Osteoblast (primary cell): ENCODE measurements around the gene UNC45A. TPM values are rescaled to one million over a fixed set of nuclear protein-coding genes. Genes with fewer than 3 reads are reported as not detected.

ENCODE experiments used
- DNase-seq: peaks from one replicate; pipeline ENCODE4 v3.0.0; 2011; ENCODE audit warnings: low spot score, mixed read lengths; ENCODE audit not compliant: insufficient read length; ENCODE audit errors: missing footprints
- H2AFZ ChIP-seq: 2 replicates; pipeline ENCODE4 v1.6.0; 2011; ENCODE audit warnings: mild to moderate bottlenecking, low read length
- H3K27ac ChIP-seq: 2 replicates; pipeline ENCODE4 v1.5.1; 2011; ENCODE audit warnings: mild to moderate bottlenecking, low read depth, low read length, moderate library complexity
- H3K27me3 ChIP-seq: 2 replicates; pipeline ENCODE4 v1.6.0; 2012; ENCODE audit warnings: mild to moderate bottlenecking, control low read depth, inconsistent platforms, low read length, moderate library complexity; ENCODE audit not compliant: insufficient read depth
- H3K36me3 ChIP-seq: 2 replicates; pipeline ENCODE4 v1.5.1; 2011; ENCODE audit warnings: mild to moderate bottlenecking, low read length, control low read depth, moderate library complexity; ENCODE audit not compliant: insufficient read depth
- H3K4me1 ChIP-seq: 2 replicates; pipeline ENCODE4 v1.5.1; 2011; ENCODE audit warnings: mild to moderate bottlenecking, low read length, control low read depth, moderate library complexity; ENCODE audit not compliant: insufficient read depth
- H3K4me2 ChIP-seq: 2 replicates; pipeline ENCODE4 v1.6.0; 2011; ENCODE audit warnings: mild to moderate bottlenecking, low read length; ENCODE audit not compliant: insufficient read depth
- H3K4me3 ChIP-seq: fragments of 200-600 bp; sonication (generic); 3 replicates; pipeline ENCODE4 v1.5.1; 2012; ENCODE audit warnings: mild to moderate bottlenecking, low read length, inconsistent platforms; ENCODE audit not compliant: insufficient read depth
- H3K79me2 ChIP-seq: 2 replicates; pipeline ENCODE4 v1.6.0; 2012; ENCODE audit warnings: mild to moderate bottlenecking, low read length, control low read depth, inconsistent platforms; ENCODE audit not compliant: insufficient read depth
- H3K9me3 ChIP-seq: 2 replicates; pipeline ENCODE4 v1.5.1; 2011; ENCODE audit warnings: low read depth, low read length, control low read depth
- H4K20me1 ChIP-seq: 2 replicates; pipeline ENCODE4 v1.6.0; 2012; ENCODE audit warnings: mild to moderate bottlenecking, low read length, control low read depth; ENCODE audit not compliant: insufficient read depth
- total RNA-seq: library from RNA; depleted of rRNA; stranded (reverse); fragments of >200 nt; gene quantifications from 2 replicates; pipeline ENCODE4 v1.2.3, GENCODE V29; 2012
- TF ChIP-seq, protein P1 (sequence below): IDR thresholded peaks from 2 replicates; pipeline ENCODE4 v1.5.1; 2011; ENCODE audit warnings: mild to moderate bottlenecking, low read depth, low read length, moderate library complexity; ENCODE audit errors: extremely low read depth

The UNC45A gene
- total RNA-seq, 1 donor, result 74.9 TPM

DNA sequence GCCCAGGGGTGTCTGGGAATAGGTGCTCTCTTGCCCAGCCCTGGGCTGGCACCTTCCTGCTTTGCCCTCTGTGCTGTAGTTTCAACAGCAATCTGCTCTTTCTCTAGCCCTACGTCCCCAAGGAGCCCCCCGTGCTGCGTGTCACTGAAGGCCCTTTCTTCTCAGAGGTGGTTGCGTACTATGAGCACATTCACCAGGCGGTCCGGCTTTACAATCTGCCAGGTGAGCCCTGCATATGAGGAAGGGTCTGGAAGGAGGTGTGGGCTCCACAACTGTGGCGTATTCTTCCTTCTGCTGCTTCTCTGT is 22.4 kb upstream of the UNC45A start:
- no peak overlapping the region for H2AFZ ChIP-seq
- TF ChIP-seq, protein P1, sequence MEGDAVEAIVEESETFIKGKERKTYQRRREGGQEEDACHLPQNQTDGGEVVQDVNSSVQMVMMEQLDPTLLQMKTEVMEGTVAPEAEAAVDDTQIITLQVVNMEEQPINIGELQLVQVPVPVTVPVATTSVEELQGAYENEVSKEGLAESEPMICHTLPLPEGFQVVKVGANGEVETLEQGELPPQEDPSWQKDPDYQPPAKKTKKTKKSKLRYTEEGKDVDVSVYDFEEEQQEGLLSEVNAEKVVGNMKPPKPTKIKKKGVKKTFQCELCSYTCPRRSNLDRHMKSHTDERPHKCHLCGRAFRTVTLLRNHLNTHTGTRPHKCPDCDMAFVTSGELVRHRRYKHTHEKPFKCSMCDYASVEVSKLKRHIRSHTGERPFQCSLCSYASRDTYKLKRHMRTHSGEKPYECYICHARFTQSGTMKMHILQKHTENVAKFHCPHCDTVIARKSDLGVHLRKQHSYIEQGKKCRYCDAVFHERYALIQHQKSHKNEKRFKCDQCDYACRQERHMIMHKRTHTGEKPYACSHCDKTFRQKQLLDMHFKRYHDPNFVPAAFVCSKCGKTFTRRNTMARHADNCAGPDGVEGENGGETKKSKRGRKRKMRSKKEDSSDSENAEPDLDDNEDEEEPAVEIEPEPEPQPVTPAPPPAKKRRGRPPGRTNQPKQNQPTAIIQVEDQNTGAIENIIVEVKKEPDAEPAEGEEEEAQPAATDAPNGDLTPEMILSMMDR, result no peak
- H3K27ac ChIP-seq, result no peak overlapping the region
- no peaks in the 10 kb centered on the region for H4K20me1 ChIP-seq
- H3K4me1 ChIP-seq, result no peaks in the 10 kb centered on the region
- no peak overlapping the region for H3K4me3 ChIP-seq
- H3K9me3 ChIP-seq, result no peaks in the 10 kb centered on the region
- no peaks in the 10 kb centered on the region for H3K79me2 ChIP-seq
- peaks cover 61% of the 10 kb centered on the region for H3K36me3 ChIP-seq
- H3K4me2 ChIP-seq, result no peak overlapping the region
- no peaks in the 10 kb centered on the region for H3K27me3 ChIP-seq
- DNase-seq, result no peak

DNA sequence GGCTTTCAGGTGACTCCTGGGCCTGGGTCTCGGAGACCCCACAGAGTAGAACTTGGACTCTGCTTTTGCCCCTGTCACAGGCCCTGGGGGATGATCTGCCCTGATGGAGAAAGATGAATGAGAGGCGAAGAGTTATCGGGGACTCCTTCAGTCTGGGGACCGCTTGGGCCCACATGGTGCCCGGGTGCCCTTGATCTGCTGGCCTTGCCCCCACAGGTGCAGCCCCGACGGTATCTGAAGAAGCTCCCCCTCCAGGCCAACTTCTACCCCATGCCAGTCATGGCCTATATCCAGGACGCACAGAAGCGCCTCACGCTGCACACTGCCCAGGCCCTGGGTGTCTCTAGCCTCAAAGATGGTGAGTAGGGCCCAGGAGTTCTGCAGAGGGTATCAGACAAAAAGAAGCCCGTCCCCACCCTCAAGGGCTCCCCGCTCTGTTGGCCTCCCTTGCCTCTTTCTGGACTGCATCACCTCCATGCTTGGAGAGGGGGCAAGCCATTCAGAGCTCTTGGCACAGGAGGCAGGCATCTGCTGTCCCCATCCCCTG is 21.6 kb upstream of the UNC45A start:
- Histone ChIP-seq H3K4me3 (no peak overlapping the region), H4K20me1 (no peaks in the 10 kb centered on the region), H3K4me2 (no peak overlapping the region), H3K4me1 (no peaks in the 10 kb centered on the region), H3K79me2 (no peaks in the 10 kb centered on the region), H3K36me3 (peaks cover 62% of the 10 kb centered on the region), H3K9me3 (no peaks in the 10 kb centered on the region), H3K27me3 (no peaks in the 10 kb centered on the region), H2AFZ (no peak overlapping the region), H3K27ac (no peak overlapping the region)
- peak; percentile 79 for DNase-seq
- TF ChIP-seq, protein P1, result no peak

DNA sequence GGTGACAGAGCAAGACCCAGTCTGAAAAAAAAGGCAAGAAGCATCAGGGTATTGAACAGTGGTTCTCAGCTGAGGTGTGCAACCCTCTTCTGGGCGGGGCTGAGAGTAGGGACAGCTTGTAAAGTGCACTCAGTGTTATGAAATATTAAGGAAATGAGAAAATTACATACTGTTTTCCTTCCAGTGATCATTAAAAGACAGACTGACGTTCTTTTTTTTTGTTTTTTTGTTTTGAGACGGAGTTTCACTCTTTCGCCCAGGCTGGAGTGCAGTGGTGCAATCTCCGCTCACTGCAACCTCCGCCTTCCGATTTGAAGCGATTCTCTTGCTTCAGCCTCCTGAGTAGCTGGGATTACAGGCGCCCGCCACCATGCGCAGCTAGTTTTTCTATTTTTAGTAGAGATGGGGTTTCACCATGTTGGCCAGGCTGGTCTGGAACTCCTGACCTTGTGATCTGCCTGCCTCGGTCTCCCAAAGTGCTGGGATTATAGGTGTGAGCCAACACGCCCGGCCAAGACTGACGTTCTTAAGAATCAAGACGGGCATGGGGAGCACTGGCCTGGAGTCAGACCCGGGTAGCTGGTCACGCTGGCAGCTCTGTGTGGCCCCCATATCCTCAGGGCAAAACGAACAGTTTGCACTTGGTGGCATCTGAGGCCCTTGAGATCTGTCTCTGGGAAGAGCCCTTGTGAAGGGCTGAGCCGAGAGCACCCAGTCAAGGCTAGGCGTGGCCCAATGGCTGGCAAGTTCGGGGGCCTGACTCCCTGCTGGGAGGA is 20.6 kb upstream of the UNC45A start:
- peak; percentile 82 for DNase-seq
- Histone ChIP-seq H3K79me2 (no peaks in the 10 kb centered on the region), H3K9me3 (no peaks in the 10 kb centered on the region), H3K4me1 (no peaks in the 10 kb centered on the region), H3K36me3 (peaks cover 67% of the 10 kb centered on the region), H4K20me1 (no peaks in the 10 kb centered on the region), H2AFZ (no peak overlapping the region), H3K4me2 (no peak overlapping the region), H3K4me3 (no peak overlapping the region), H3K27ac (no peak overlapping the region), H3K27me3 (no peaks in the 10 kb centered on the region)
- TF ChIP-seq, protein P1, result no peak

DNA sequence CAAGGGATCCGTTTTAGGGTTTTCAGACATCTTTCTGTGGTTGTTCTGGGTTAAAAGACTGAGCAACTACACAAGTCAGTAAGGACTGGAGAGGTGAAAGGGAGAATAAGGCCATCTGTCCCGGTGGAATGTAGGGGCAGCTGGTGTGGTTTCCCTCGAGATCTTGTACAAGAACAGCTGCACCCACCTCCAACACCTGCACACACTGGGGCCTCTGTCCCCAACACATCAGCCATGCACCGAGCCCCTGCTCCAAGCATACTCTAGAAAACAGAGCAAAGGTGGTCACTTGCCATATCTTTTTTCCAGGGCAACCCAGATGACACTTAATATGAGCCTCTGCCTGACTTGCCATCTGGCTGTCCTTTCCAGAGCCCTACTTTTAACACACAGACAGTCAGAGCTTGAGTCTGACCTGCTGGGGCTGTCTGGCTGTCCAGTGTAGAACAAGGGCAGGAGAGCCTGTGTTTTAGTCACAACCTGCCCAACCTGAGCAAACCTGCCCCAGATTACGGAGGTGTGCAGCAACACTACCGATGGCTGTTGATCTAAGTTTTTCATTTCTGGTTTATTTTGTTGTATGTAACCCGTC is 19.8 kb upstream of the UNC45A start:
- Histone ChIP-seq H3K79me2 (no peaks in the 10 kb centered on the region), H3K4me2 (no peak overlapping the region), H4K20me1 (no peaks in the 10 kb centered on the region), H3K4me3 (no peak overlapping the region), H2AFZ (no peak overlapping the region), H3K36me3 (peaks cover 69% of the 10 kb centered on the region), H3K27ac (no peak overlapping the region), H3K9me3 (no peaks in the 10 kb centered on the region), H3K27me3 (no peaks in the 10 kb centered on the region), H3K4me1 (no peaks in the 10 kb centered on the region)
- TF ChIP-seq, protein P1, result no peak
- peak; percentile 62 for DNase-seq
